Fibroblast of mammary gland (primary cell): ENCODE data around the gene WDR18.

ENCODE experiments used
- DNase-seq: peaks from one replicate; pipeline ENCODE4 v3.0.0-alpha.2; 2010; ENCODE audit warnings: low read depth
- H3K4me3 ChIP-seq: 2 replicates; pipeline ENCODE4 v1.5.1; 2011; ENCODE audit warnings: low read depth, mild to moderate bottlenecking, low read length, moderate library complexity; ENCODE audit not compliant: control insufficient read depth
- CTCF ChIP-seq: conservative IDR thresholded peaks from 2 replicates; pipeline ENCODE4 v1.5.1; 2011; ENCODE audit warnings: low read depth, low read length, inconsistent platforms; ENCODE audit not compliant: control insufficient read depth, insufficient read depth

The WDR18 gene

GRCh38 chr19:996051-996838 is 12.1 kb downstream of the WDR18 start:
- TF ChIP-seq CTCF = no peak
- DNase-seq = peak; percentile 62
- H3K4me3 ChIP-seq = no peak overlapping the region

DNA sequence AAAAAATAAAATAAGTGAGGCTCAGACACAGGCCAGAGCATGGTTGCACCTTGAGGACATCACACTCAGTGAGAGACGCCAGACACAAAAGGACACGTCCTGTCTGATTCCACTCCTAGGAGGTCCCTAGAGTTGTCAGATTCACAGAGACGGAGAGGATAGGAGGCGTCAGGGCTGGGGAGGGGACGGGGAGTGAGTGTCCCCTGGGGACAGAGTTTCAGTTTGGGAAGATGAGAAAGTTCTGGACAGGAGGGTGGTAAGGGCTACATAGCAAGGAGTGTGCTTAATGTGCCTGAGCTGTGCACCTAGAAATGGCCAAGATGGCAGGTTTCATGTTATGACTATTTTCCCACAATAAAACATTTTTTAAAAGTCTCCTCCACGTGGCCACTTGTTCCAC is 13.9 kb downstream of the WDR18 start:
- no peak for DNase-seq
- no peak for TF ChIP-seq CTCF
- no peak overlapping the region for H3K4me3 ChIP-seq

GRCh38 chr19:999379-999719 is 15.2 kb downstream of the WDR18 start:
- H3K4me3 ChIP-seq = no peak overlapping the region
- DNase-seq = no peak
- TF ChIP-seq CTCF = no peak

- H3K4me3 ChIP-seq = no peak within 1 kb of the TSS
- peak; percentile 40 for TF ChIP-seq CTCF
- peak; percentile 38 for DNase-seq
Measured at GRCh38 chr19:1000095-1000494, 15.9 kb downstream of the WDR18 start, which contains the start of gene GRIN3B. Gene GRIN3B (plus strand): TSS chr19:1000419. CDS start chr19:1000438, 19 bp downstream.

DNA sequence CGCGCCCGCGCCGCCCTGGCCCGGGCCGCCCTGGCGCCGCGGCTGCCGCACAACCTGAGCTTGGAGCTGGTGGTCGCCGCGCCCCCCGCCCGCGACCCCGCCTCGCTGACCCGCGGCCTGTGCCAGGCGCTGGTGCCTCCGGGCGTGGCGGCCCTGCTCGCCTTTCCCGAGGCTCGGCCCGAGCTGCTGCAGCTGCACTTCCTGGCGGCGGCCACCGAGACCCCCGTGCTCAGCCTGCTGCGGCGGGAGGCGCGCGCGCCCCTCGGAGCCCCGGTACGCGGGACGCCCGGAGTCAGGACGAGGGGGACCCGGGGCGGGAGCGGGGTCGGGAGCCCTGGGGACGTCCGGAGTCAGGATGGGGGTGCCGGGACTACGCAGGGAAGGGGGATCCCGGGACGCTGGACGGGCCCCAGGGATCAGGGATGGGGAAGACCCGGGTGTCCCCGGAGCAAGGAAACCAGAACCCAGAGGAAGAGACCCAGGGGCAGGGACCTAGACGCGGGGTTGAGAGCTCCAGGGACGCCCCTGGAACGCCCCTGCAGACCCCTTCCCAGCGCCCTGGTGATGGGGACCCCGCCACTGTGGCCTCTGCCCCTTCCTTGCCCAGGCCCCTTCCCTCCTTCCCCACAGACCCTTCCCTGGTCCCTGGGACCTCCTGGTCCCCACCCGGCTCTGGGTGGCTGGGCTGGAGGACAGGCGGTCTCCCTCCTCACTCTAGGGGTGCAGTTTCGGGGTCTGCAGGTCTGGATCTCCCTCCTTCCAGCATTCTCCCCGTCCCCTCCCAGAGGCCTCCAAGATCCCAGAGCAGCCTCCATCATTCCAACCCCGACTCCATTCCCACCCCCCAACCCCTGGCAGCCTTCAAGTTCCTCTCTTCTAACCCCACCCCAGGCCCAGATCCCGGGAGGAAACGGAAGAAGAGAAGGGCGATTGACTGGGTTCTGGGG is 16.7 kb downstream of the WDR18 start:
- H3K4me3 ChIP-seq = no peak overlapping the region
- no peak for TF ChIP-seq CTCF

GRCh38 chr19:1001538-1002166 is 17.5 kb downstream of the WDR18 start:
- no peak overlapping the region for H3K4me3 ChIP-seq
- DNase-seq = no peak

More for the DNA sequence above, 16.7 kb downstream of the WDR18 start:
- DNase-seq = no peak

More at GRCh38 chr19:1001538-1002166, 17.5 kb downstream of the WDR18 start:
- peak; percentile 56 for TF ChIP-seq CTCF
